Upper lobe of left lung (tissue), 6 donors: ENCODE results near the gene LIAS. TPM values are rescaled to one million over a fixed set of nuclear protein-coding genes. Genes with fewer than 3 reads are reported as not detected.
A peak's percentile ranks its signal among the peaks of the same experiment; 100 is the strongest.

Experiments used
- ATAC-seq, 2 donors: fragments of 200-7000 bp; cut with Tn5 transposase; one replicate each; pipeline ENCODE4 v1.9.1; 2022; ENCODE audit warnings: mild to moderate bottlenecking in 2 of 2, moderate library complexity in 2 of 2; ENCODE audit not compliant: low FRiP score in 2 of 2
- DNase-seq, 2 donors: peaks; one replicate each; pipeline ENCODE4 v3.0.0-alpha.2; 2019 to 2020
- H3K27ac ChIP-seq, 4 donors: fragments of 200-600 bp; sonication (generic); one replicate each; pipeline ENCODE4 v1.5.1; 2016 to 2019
- H3K27me3 ChIP-seq, 4 donors: fragments of 200-600 bp; sonication (generic); one replicate each; pipeline ENCODE4 v1.5.1; 2017 to 2019
- H3K36me3 ChIP-seq, 4 donors: fragments of 200-600 bp; sonication (generic); one replicate each; pipeline ENCODE4 v1.5.1; 2016 to 2019
- H3K4me1 ChIP-seq, 4 donors: fragments of 200-600 bp; sonication (generic); one replicate each; pipeline ENCODE4 v1.5.1; 2018 to 2019
- H3K4me3 ChIP-seq, 4 donors: fragments of 200-600 bp; sonication (generic); one replicate each; pipeline ENCODE4 v1.5.1; 2017 to 2019; ENCODE audit warnings: mild to moderate bottlenecking in 2 of 4, moderate library complexity in 1 of 4
- H3K9me3 ChIP-seq, 4 donors: fragments of 200-600 bp; sonication (generic); one replicate each; pipeline ENCODE4 v1.5.1; 2018 to 2019
- EP300 ChIP-seq, 4 donors: sonication (generic); formaldehyde crosslinking; IDR thresholded peaks; one replicate each; pipeline ENCODE4 v1.5.1; 2017; ENCODE audit warnings: antibody characterized with exemption in 4 of 4, control low read depth in 2 of 4
- POLR2A ChIP-seq, 4 donors: fragments of 450-650 bp; IDR thresholded peaks; one replicate each; pipeline ENCODE4 v1.5.1; 2016 to 2017; ENCODE audit warnings: antibody characterized with exemption in 4 of 4, mild to moderate bottlenecking in 2 of 4
- POLR2AphosphoS5 ChIP-seq, 2 donors: sonication (generic); formaldehyde crosslinking; IDR thresholded peaks; one replicate each; pipeline ENCODE4 v1.5.1; 2017; ENCODE audit warnings: antibody characterized with exemption in 2 of 2
- WGBS, 2 donors: methylation state at CpG; one replicate each; pipeline ENCODE4 v1.1.5; 2017 to 2018; 5-methylcytosine and 5-hydroxymethylcytosine counted together
- total RNA-seq, 6 donors: library from RNA; depleted of rRNA in 4 of 6; stranded (reverse); fragments of >200 nt in 4 of 6; gene quantifications; one replicate each; pipeline versions ENCODE4 v1.1.0 to v1.2.1, GENCODE V29; 2016 to 2021
- TF ChIP-seq, protein P1 (sequence below), 6 experiments: fragments of 450-650 bp in 4 of 6; fragments of 200-600 bp in 2 of 6; sonication (generic) in 2 of 6; IDR thresholded peaks; one replicate each; pipeline ENCODE4 v1.5.1; 2016 to 2019; ENCODE audit warnings: antibody characterized with exemption in 6 of 6
- donor health status: DM: no; HTN: no; CAD: no; lungs with moderate emphysema.
- donor health status: DM: no; HTN: yes; CAD: no; lungs with severe emphysema.

Gene LIAS
- total RNA-seq, 6 donors from 2014 or later = 4.9 to 23.0 (median 10.8) TPM

DNA sequence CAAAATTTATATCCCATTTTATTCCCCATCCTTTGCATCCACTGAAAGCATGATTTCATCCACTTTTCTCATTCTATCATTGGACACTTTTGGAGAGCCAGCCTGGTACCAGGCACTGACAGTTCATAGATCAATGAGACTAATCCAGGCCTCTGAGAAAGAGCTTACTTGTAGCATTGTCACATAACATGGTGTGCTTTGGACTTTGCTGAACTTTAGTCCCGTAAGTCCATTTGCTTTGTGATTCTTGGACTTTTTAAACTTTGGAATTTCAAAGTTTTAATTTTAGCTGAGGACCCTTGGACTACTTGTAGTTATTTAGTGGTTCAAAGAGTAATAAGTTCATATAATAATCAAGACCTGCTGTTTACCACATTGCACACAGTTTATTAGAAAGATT, 11.5 kb downstream of the LIAS start:
- ATAC-seq (no peak), DNase-seq (no peak)
- no peak overlapping the region for H3K27ac ChIP-seq
- H3K36me3 ChIP-seq = peaks cover 0 to 30% (median 4%) of the 10 kb centered on the region in 4 donors
- no peak for TF ChIP-seq EP300 (IDR thresholded peaks at IDR 0.05)
- no peak for TF ChIP-seq POLR2A (IDR thresholded peaks at IDR 0.05)
- TF ChIP-seq POLR2AphosphoS5 (IDR thresholded peaks at IDR 0.05) = no peak
- TF ChIP-seq, protein P1, sequence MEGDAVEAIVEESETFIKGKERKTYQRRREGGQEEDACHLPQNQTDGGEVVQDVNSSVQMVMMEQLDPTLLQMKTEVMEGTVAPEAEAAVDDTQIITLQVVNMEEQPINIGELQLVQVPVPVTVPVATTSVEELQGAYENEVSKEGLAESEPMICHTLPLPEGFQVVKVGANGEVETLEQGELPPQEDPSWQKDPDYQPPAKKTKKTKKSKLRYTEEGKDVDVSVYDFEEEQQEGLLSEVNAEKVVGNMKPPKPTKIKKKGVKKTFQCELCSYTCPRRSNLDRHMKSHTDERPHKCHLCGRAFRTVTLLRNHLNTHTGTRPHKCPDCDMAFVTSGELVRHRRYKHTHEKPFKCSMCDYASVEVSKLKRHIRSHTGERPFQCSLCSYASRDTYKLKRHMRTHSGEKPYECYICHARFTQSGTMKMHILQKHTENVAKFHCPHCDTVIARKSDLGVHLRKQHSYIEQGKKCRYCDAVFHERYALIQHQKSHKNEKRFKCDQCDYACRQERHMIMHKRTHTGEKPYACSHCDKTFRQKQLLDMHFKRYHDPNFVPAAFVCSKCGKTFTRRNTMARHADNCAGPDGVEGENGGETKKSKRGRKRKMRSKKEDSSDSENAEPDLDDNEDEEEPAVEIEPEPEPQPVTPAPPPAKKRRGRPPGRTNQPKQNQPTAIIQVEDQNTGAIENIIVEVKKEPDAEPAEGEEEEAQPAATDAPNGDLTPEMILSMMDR (IDR thresholded peaks at IDR 0.05) = no peak
- H3K4me3 ChIP-seq = no peak overlapping the region
- H3K4me1 ChIP-seq = peaks cover 0 to 9% (median 2%) of the 10 kb centered on the region in 4 donors
- WGBS, 2 donors = 96 to 100% methylated on average over 1 of the region's 1 CpG
- no peaks in the 10 kb centered on the region for H3K9me3 ChIP-seq
- H3K27me3 ChIP-seq = no peaks in the 10 kb centered on the region

- Histone ChIP-seq H3K36me3 (peaks cover 0 to 26% (median 7%) of the 10 kb centered on the region in 4 donors), H3K27ac (no peak overlapping the region), H3K9me3 (no peaks in the 10 kb centered on the region), H3K4me3 (no peak overlapping the region), H3K27me3 (no peaks in the 10 kb centered on the region), H3K4me1 (peaks cover 0 to 9% (median 2%) of the 10 kb centered on the region in 4 donors)
- no peak for ATAC-seq
- DNase-seq = no peak
- WGBS, 2 donors = 76 to 82% methylated on average over 3 of the region's 3 CpGs
- TF ChIP-seq EP300 (IDR thresholded peaks at IDR 0.05) (no peak), POLR2AphosphoS5 (IDR thresholded peaks at IDR 0.05) (no peak), POLR2A (IDR thresholded peaks at IDR 0.05) (no peak)
- TF ChIP-seq, protein P1 (IDR thresholded peaks at IDR 0.05) = no peak
Measured at GRCh38 chr4:39472396-39472795, 13.5 kb downstream of the LIAS start.

DNA sequence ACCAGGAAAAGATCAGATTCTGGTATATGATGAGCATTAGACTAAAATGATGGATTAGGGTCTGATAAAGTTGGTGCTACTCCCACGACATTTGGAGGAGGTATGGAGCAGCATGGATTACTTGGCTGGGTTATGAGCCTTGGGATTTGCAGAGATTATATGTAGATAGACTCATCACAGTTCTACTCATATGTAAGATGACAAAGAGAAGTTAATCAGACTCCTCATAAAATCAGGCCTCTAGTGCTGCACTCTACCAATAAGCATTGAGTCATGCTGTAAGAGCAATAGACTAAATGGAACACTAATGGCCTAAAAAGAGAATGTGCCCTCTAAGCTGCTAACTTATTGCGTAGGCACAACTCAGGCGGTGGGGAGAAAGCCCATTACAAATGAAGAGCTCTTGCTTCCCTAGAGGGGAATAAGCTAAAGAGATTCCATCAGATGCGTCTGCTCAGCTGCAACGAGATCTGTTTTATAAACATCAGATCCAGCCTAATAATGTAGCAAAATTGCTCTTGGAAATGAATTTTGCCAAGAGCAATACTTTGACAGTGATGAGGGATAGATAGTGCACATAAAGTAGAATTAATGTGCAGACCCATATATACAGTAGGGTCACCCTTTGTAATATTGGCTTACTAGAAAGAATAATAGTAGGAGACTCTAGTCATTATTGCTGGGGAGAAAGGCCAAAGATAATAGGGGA, 17.5 kb downstream of the LIAS start:
- TF ChIP-seq EP300 (IDR thresholded peaks at IDR 0.05) = no peak
- TF ChIP-seq, protein P1 (IDR thresholded peaks at IDR 0.05) = no peak
- no peak for TF ChIP-seq POLR2AphosphoS5 (IDR thresholded peaks at IDR 0.05)
- no peak for TF ChIP-seq POLR2A (IDR thresholded peaks at IDR 0.05)
- H3K9me3 ChIP-seq = no peaks in the 10 kb centered on the region
- peaks cover 0 to 28% (median 5%) of the 10 kb centered on the region in 4 donors for H3K36me3 ChIP-seq
- H3K4me3 ChIP-seq = no peak overlapping the region
- DNase-seq = no peak
- H3K4me1 ChIP-seq = no peaks in the 10 kb centered on the region
- 91 to 95% methylated on average over 5 of the region's 5 CpGs for WGBS, 2 donors
- H3K27me3 ChIP-seq = no peaks in the 10 kb centered on the region
- ATAC-seq = no peak
- no peak overlapping the region for H3K27ac ChIP-seq

GRCh38 chr4:39480251-39480650, 21.4 kb downstream of the LIAS start:
- WGBS, 2 donors = 91 to 97% methylated on average over 16 to 27 of the region's 27 CpGs
- DNase-seq = peak in 1 of 2 donors; percentile 78

More at GRCh38 chr4:39480251-39480650, 21.4 kb downstream of the LIAS start:
- no peak for ATAC-seq
- Histone ChIP-seq H3K4me1 (no peaks in the 10 kb centered on the region), H3K4me3 (no peak overlapping the region), H3K36me3 (peaks cover 0 to 6% (median 3%) of the 10 kb centered on the region in 4 donors), H3K27me3 (no peaks in the 10 kb centered on the region), H3K27ac (no peak overlapping the region), H3K9me3 (no peaks in the 10 kb centered on the region)
- TF ChIP-seq, protein P1 (IDR thresholded peaks at IDR 0.05) = no peak
- TF ChIP-seq POLR2A (IDR thresholded peaks at IDR 0.05) (no peak), POLR2AphosphoS5 (IDR thresholded peaks at IDR 0.05) (no peak), EP300 (IDR thresholded peaks at IDR 0.05) (no peak)
